GM12878 (cell line): ENCODE data around the gene CLCNKA. TPM values are rescaled to one million over a fixed set of nuclear protein-coding genes. Genes with fewer than 3 reads are reported as not detected.

ENCODE experiments used
- ATAC-seq: fragments of 200-7000 bp; cut with Tn5 transposase; 3 replicates; pipeline ENCODE4 v1.9.1; 2020; ENCODE audit warnings: mild to moderate bottlenecking, moderate library complexity
- BruUV-seq: library from RNA; stranded (reverse); fragments of 400-500 nt; replicated peaks from 2 replicates; lab custom pipeline; 2021; lab: Mats Ljungman, UMichigan
- CTCF ChIA-PET: fragments of 300-600 bp; sonication (Branson Sonifier 250); formaldehyde crosslinking; extraction: SDS; loops from one replicate; lab custom pipeline; 2021; ENCODE audit warnings: inconsistent platforms; lab: Yijun Ruan, JAX
- POLR2A ChIA-PET: fragments of 350-600 bp; formaldehyde crosslinking; extraction: SDS; loops from one replicate; lab custom pipeline; 2021; ENCODE audit warnings: inconsistent platforms; lab: Charles Lee
- RAD21 ChIA-PET: fragments of 300-600 bp; sonication (Branson Sonifier 250); formaldehyde crosslinking; loops from one replicate; lab custom pipeline; 2023; ENCODE audit warnings: antibody characterized with exemption; ENCODE audit not compliant: unreplicated experiment; lab: Charles Lee
- SMC1A ChIA-PET: fragments of 300-600 bp; sonication (Branson Sonifier 250); formaldehyde crosslinking; loops from one replicate; lab custom pipeline; 2023; ENCODE audit not compliant: unreplicated experiment, uncharacterized antibody; lab: Charles Lee
- DNase-seq: peaks from one replicate; pipeline ENCODE4 v3.0.0-alpha.2; 2011; ENCODE audit warnings: low read depth, low spot score
- FAIRE-seq: peaks from 3 replicates; lab custom pipeline; 2011; peaks lifted over from hg19 to GRCh38; lab: Jason Lieb, UNC
- H2AFZ ChIP-seq: 2 replicates; pipeline ENCODE4 v1.6.0; 2011; ENCODE audit warnings: low read depth, low read length, control low read depth; ENCODE audit not compliant: control insufficient read depth
- H3K27ac ChIP-seq: 2 replicates; pipeline ENCODE4 v1.5.1; 2011; ENCODE audit warnings: control low read depth; ENCODE audit not compliant: control insufficient read depth, insufficient read depth
- H3K27me3 ChIP-seq, 2 experiments: replicated peaks in 1 of 2; 2 replicates each; pipeline versions ENCODE4 v1.6.0 to v1.6.1; 2011; ENCODE audit warnings: low read length in 1 of 2; ENCODE audit not compliant: control insufficient read depth in 2 of 2, insufficient read depth in 2 of 2
- H3K36me3 ChIP-seq, 2 experiments: 2 replicates each; pipeline ENCODE4 v1.5.1; 2011; ENCODE audit warnings: low read length in 1 of 2; ENCODE audit not compliant: control insufficient read depth in 2 of 2, insufficient read depth in 2 of 2
- H3K4me1 ChIP-seq: 2 replicates; pipeline ENCODE4 v1.6.1; 2011; ENCODE audit warnings: mild to moderate bottlenecking, low read length, moderate library complexity, mixed read lengths; ENCODE audit not compliant: control insufficient read depth, insufficient read depth
- H3K4me2 ChIP-seq: 2 replicates; pipeline ENCODE4 v1.6.0; 2011; ENCODE audit warnings: control low read depth; ENCODE audit not compliant: control insufficient read depth, insufficient read depth
- H3K4me3 ChIP-seq: fragments of 200-600 bp; sonication (generic); 2 replicates; pipeline ENCODE4 v1.5.1; 2016
- H3K79me2 ChIP-seq: 2 replicates; pipeline ENCODE4 v1.6.0; 2011; ENCODE audit warnings: low read length; ENCODE audit not compliant: control insufficient read depth, insufficient read depth
- H3K9ac ChIP-seq: 2 replicates; pipeline ENCODE4 v1.8.0; 2011; ENCODE audit warnings: low read length, control low read depth, mixed read lengths; ENCODE audit not compliant: control insufficient read depth, insufficient read depth
- H3K9me3 ChIP-seq: replicated peaks from 3 replicates; pipeline ENCODE4 v1.5.1; 2011; ENCODE audit warnings: mild to moderate bottlenecking, low read length; ENCODE audit not compliant: control insufficient read depth, insufficient read depth
- H4K20me1 ChIP-seq: 2 replicates; pipeline ENCODE4 v1.6.0; 2011; ENCODE audit not compliant: control insufficient read depth, insufficient read depth
- BMI1 ChIP-seq: fragments of 450-650 bp; IDR thresholded peaks from 2 replicates; pipeline ENCODE4 v1.6.1; 2016; ENCODE audit warnings: mild to moderate bottlenecking, moderate library complexity, borderline replicate concordance
- CUX1 ChIP-seq: IDR thresholded peaks from 2 replicates; pipeline ENCODE4 v1.6.1; 2012; ENCODE audit warnings: improper control_type of control experiment, low read depth, low read length; ENCODE audit not compliant: insufficient replicate concordance
- ETV6 ChIP-seq, 2 experiments: fragments of 450-650 bp in 1 of 2; IDR thresholded peaks in 1 of 2; conservative IDR thresholded peaks in 1 of 2; 2 replicates each; pipeline ENCODE4 v1.6.1; 2014; ENCODE audit warnings: antibody characterized with exemption in 1 of 2, borderline replicate concordance in 1 of 2, low read depth in 1 of 2, mild to moderate bottlenecking in 1 of 2, moderate library complexity in 1 of 2
- KLF5 ChIP-seq: fragments of 450-650 bp; IDR thresholded peaks from 2 replicates; pipeline ENCODE4 v1.6.1; 2014; ENCODE audit warnings: mild to moderate bottlenecking; ENCODE audit not compliant: partially characterized antibody
- MTA2 ChIP-seq: fragments of 450-650 bp; IDR thresholded peaks from 2 replicates; pipeline ENCODE4 v1.6.1; 2016; ENCODE audit warnings: low read depth, mild to moderate bottlenecking, moderate library complexity
- MTA3 ChIP-seq: IDR thresholded peaks from 2 replicates; pipeline ENCODE4 v1.6.1; 2012; ENCODE audit warnings: low read length, inconsistent platforms, borderline replicate concordance
- NR2C1 ChIP-seq: fragments of 450-650 bp; IDR thresholded peaks from 2 replicates; pipeline ENCODE4 v1.6.1; 2017; ENCODE audit warnings: antibody characterized with exemption, mild to moderate bottlenecking, moderate library complexity
- RCOR1 ChIP-seq: conservative IDR thresholded peaks from 2 replicates; pipeline ENCODE4 v1.6.1; 2012; ENCODE audit warnings: low read depth, low read length, improper control_type of control experiment
- SKIL ChIP-seq: fragments of 450-650 bp; IDR thresholded peaks from 2 replicates; pipeline ENCODE4 v1.6.1; 2017; ENCODE audit warnings: mild to moderate bottlenecking, low read depth, inconsistent platforms; ENCODE audit not compliant: poor library complexity, severe bottlenecking
- YY1 ChIP-seq: IDR thresholded peaks from 2 replicates; pipeline ENCODE4 v1.6.1; 2011; ENCODE audit warnings: low read depth, mild to moderate bottlenecking, low read length
- ZNF622 ChIP-seq: fragments of 450-650 bp; IDR thresholded peaks from 2 replicates; pipeline ENCODE4 v1.6.1; 2017; ENCODE audit warnings: mild to moderate bottlenecking, inconsistent platforms
- whole genome bisulfite sequencing: methylation state at CpG from one replicate; pipeline ENCODE4 v1.1.6; 2016; ENCODE audit warnings: low lambda C conversion rate; ENCODE audit not compliant: insufficient replicate concordance, insufficient coverage; ENCODE audit errors: missing lambda C conversion rate; 5-methylcytosine and 5-hydroxymethylcytosine counted together
- in situ Hi-C: fragments of 300-500 bp; cut with MboI; formaldehyde crosslinking; loops from 9 replicates; pipeline ENCODE4 v1.14.3; 2018; ENCODE audit warnings: mixed read lengths
- intact Hi-C: fragments of 100-400 bp; cut with micrococcal nuclease; formaldehyde crosslinking; loops from one replicate; pipeline ENCODE4 v1.14.2; 2022; ENCODE audit not compliant: unreplicated experiment
- polyA plus RNA-seq, 11 experiments: library from polyadenylated mRNA; depleted of rRNA in 4 of 11; unstranded in 6 of 11; stranded (reverse) in 5 of 11; fragments of >200 nt; fragmentation: Nextera tagmentation in 4 of 11; fragmentation: Illumina TruSeq in 1 of 11; extraction: Ambion mirVana in 4 of 11; extraction: Trizol in 1 of 11; gene quantifications; 1 replicate in 1 of 11; 2 replicates in 10 of 11; pipeline versions ENCODE4 v1.2.1 to v1.2.3, GENCODE V29; 2011 to 2016; ENCODE audit warnings: inconsistent platforms in 2 of 11, missing spikeins in 2 of 11, low read depth in 1 of 11
- total RNA-seq, 4 experiments: library from RNA; depleted of rRNA in 3 of 4; stranded (reverse); fragments of >200 nt in 3 of 4; fragmentation: Illumina TruSeq in 1 of 4; extraction: Trizol in 1 of 4; gene quantifications; 2 replicates each; pipeline versions ENCODE4 v1.2.1 to v1.2.3, GENCODE V29; 2013 to 2021

The CLCNKA gene
- total and polyA plus RNA-seq, 10 of the 15 experiments (the other 5 are each of a cell fraction or from before 2014, with no cell fraction given): 0.02 to 0.15 (median 0.08) TPM; not detected in 6

GRCh38 chr1:16041200-16041599, 19.4 kb downstream of the CLCNKA start:
- RAD21 ChIA-PET: no interaction called here

GRCh38 chr1:16042096-16042495, 20.3 kb downstream of the CLCNKA start:
- WGBS: 57% methylated on average over 7 of the region's 9 CpGs
- no peak for FAIRE-seq
- no peak for TF ChIP-seq SKIL
- TF ChIP-seq ETV6 (conservative IDR thresholded peaks at IDR 0.05 in 1 of 2, IDR thresholded peaks at IDR 0.05 in 1 of 2; ENCODE audit: borderline replicate concordance in 1 of 2, low read depth in 1 of 2): no peak
- TF ChIP-seq ZNF622: no peak
- TF ChIP-seq CUX1: no peak

More at GRCh38 chr1:16041200-16041599, 19.4 kb downstream of the CLCNKA start:
- H4K20me1 ChIP-seq: no peaks in the 10 kb centered on the region
- H3K9ac ChIP-seq: no peak overlapping the region
- H3K36me3 ChIP-seq: no peaks in the 10 kb centered on the region
- in situ Hi-C loops: no loop called here
- no peak for TF ChIP-seq NR2C1
- no peak for TF ChIP-seq ZNF622
- no peak for TF ChIP-seq MTA2
- TF ChIP-seq YY1: no peak
- no peak for TF ChIP-seq BMI1
- TF ChIP-seq RCOR1: no peak
- TF ChIP-seq MTA3: no peak
- TF ChIP-seq KLF5: no peak
- TF ChIP-seq, all 136 proteins: peak for 0
- Histone ChIP-seq H3K4me3 (no peak overlapping the region), H3K9me3 (no peaks in the 10 kb centered on the region), H3K79me2 (no peaks in the 10 kb centered on the region), H2AFZ (no peak overlapping the region), H3K27ac (no peak overlapping the region), H3K4me1 (no peaks in the 10 kb centered on the region), H3K4me2 (no peak overlapping the region), H3K27me3 (no peaks in the 10 kb centered on the region)
- SMC1A ChIA-PET: no interaction called here
- POLR2A ChIA-PET: no interaction called here
- ATAC-seq (no peak), DNase-seq (no peak), FAIRE-seq (no peak)
- BruUV-seq: no TSS peak
- intact Hi-C loops: no loop called here
- CTCF ChIA-PET: interaction anchor here (0.8 to 1.3 kb wide), 3 partner anchors 31 to 246 kb away, joined by 3 to 7 read pairs (median 5); no protein-coding TSS in a partner anchor
- WGBS: 23% methylated on average over 7 of the region's 8 CpGs

More at GRCh38 chr1:16042096-16042495, 20.3 kb downstream of the CLCNKA start:
- Histone ChIP-seq H3K9ac (no peak overlapping the region), H3K4me1 (no peaks in the 10 kb centered on the region), H3K79me2 (no peaks in the 10 kb centered on the region), H3K27me3 (no peaks in the 10 kb centered on the region; a peak in 1 of 4 replicates), H3K4me3 (no peak overlapping the region), H3K36me3 (no peaks in the 10 kb centered on the region), H3K4me2 (no peak overlapping the region), H2AFZ (no peak overlapping the region), H3K9me3 (no peaks in the 10 kb centered on the region), H4K20me1 (no peaks in the 10 kb centered on the region), H3K27ac (no peak overlapping the region)
- no TSS peak for BruUV-seq
- DNase-seq (no peak), ATAC-seq (peak; percentile 45)
- CTCF ChIA-PET: interaction anchor here (1.3 kb wide), 1 partner anchor 32 kb away, joined by 5 read pairs; no protein-coding TSS in a partner anchor
- SMC1A ChIA-PET: no interaction called here
- intact Hi-C loops: no loop called here
- RAD21 ChIA-PET: no interaction called here
- POLR2A ChIA-PET: no interaction called here
- in situ Hi-C loops: no loop called here
